ENCODE data around the gene PTDSS2. TPM values are rescaled to one million over a fixed set of nuclear protein-coding genes. Genes with fewer than 3 reads are reported as not detected.

The PTDSS2 gene
- total and polyA plus RNA-seq, 2 of the 13 experiments (the other 11 are each of a cell fraction or from before 2014, with no cell fraction given), result 21.7 to 26.4 TPM

GRCh38 chr11:453564-453963 lies 3.5 kb downstream of the PTDSS2 start:
- intact Hi-C loops (cut with micrococcal nuclease; ENCODE audit: unreplicated experiment), result no loop called here
- in situ Hi-C loops (cut with HindIII; ENCODE audit: extremely low pct_ligation_motif_present, low pct_unique_long_range_greater_than_20kb), result no loop called here

More at GRCh38 chr11:453564-453963, 3.5 kb downstream of the PTDSS2 start:
- FAIRE-seq (no peak), ATAC-seq (no peak), DNase-seq (ENCODE audit: low spot score) (no peak)
- Histone ChIP-seq H3K4me2 (ENCODE audit: low read depth, low read length) (no peak overlapping the region), H3K79me2 (ENCODE audit: insufficient read depth, low read length) (peaks cover 54% of the 10 kb centered on the region), H3K27ac (ENCODE audit: extremely low read length, insufficient read depth, low read length) (no peak overlapping the region), H2AFZ (ENCODE audit: low read length) (no peak overlapping the region), H4K20me1 (ENCODE audit: insufficient read depth, low read length) (no peaks in the 10 kb centered on the region), H3K9me3 (ENCODE audit: low read length) (no peaks in the 10 kb centered on the region), H3K36me3 (replicated peaks in 1 of 2; ENCODE audit: control insufficient read depth in 1 of 2, insufficient read depth in 2 of 2, low read length in 2 of 2) (peaks cover 9 to 32% of the 10 kb centered on the region in 2 experiments), H3K4me3 (replicated peaks in 1 of 3; ENCODE audit: insufficient read depth in 1 of 3, low read depth in 2 of 3, low read length in 3 of 3) (no peak overlapping the region), H3K4me1 (ENCODE audit: insufficient read depth, low read length) (peaks cover 26% of the 10 kb centered on the region), H3K27me3 (ENCODE audit: control insufficient read depth in 1 of 2, insufficient read depth in 2 of 2, low read length in 2 of 2) (no peaks in the 10 kb centered on the region; a peak in 1 of 5 replicates), H3K9ac (ENCODE audit: insufficient read depth, low read depth, low read length) (no peak overlapping the region)
- CTCF ChIA-PET (ENCODE audit: low intra/inter-chr PET ratio, low total read pairs), result no interaction called here
- BruUV-seq (replicated peaks), result no TSS peak
- TF ChIP-seq POLR2A (IDR thresholded peaks at IDR 0.05; ENCODE audit: insufficient read depth in 1 of 2, low read depth in 2 of 2, low read length in 2 of 2), result no peak
- TF ChIP-seq ZBTB46 (CRISPR knock-in tag; IDR thresholded peaks at IDR 0.05; ENCODE audit: borderline replicate concordance), result no peak
- TF ChIP-seq TBL1XR1 (IDR thresholded peaks at IDR 0.05; ENCODE audit: borderline replicate concordance, low read length, partially characterized antibody), result no peak
- no peak for TF ChIP-seq PAXIP1 (CRISPR knock-in tag; conservative IDR thresholded peaks at IDR 0.05)
- TF ChIP-seq NR3C1 (CRISPR knock-in tag; IDR thresholded peaks at IDR 0.05), result no peak
- no peak for TF ChIP-seq EP300 (IDR thresholded peaks at IDR 0.05; ENCODE audit: low read depth in 2 of 2, low read length in 2 of 2)
- TF ChIP-seq EP300 (CRISPR knock-in tag; IDR thresholded peaks at IDR 0.05; ENCODE audit: borderline replicate concordance), result no peak
- TF ChIP-seq PRPF4 (IDR thresholded peaks at IDR 0.05; ENCODE audit: low read depth, low read length, poor library complexity, severe bottlenecking), result no peak
- TF ChIP-seq ZNF263 (CRISPR knock-in tag; IDR thresholded peaks at IDR 0.05), result no peak
- no peak for TF ChIP-seq ZNF879 (CRISPR knock-in tag; IDR thresholded peaks at IDR 0.05)
- no peak for TF ChIP-seq SRSF1 (optimal IDR thresholded peaks at IDR 0.05; ENCODE audit: low read depth, low read length)
- TF ChIP-seq ZNF746 (CRISPR knock-in tag; IDR thresholded peaks at IDR 0.05), result no peak
- POLR2A ChIA-PET, result no interaction called here
- 95% methylated on average over 7 of the region's 13 CpGs for WGBS (ENCODE audit: low lambda C conversion rate)
